GM18873 (cell line): ENCODE data around the gene TMEM255B.

ENCODE experiments used
- ATAC-seq: cut with Tn5 transposase; IDR thresholded peaks from one replicate; pipeline ENCODE4 v1.9.1; 2021; ENCODE audit warnings: mild to moderate bottlenecking, moderate library complexity, moderate number of reproducible peaks; ENCODE audit not compliant: unreplicated experiment, low FRiP score

Gene TMEM255B

DNA sequence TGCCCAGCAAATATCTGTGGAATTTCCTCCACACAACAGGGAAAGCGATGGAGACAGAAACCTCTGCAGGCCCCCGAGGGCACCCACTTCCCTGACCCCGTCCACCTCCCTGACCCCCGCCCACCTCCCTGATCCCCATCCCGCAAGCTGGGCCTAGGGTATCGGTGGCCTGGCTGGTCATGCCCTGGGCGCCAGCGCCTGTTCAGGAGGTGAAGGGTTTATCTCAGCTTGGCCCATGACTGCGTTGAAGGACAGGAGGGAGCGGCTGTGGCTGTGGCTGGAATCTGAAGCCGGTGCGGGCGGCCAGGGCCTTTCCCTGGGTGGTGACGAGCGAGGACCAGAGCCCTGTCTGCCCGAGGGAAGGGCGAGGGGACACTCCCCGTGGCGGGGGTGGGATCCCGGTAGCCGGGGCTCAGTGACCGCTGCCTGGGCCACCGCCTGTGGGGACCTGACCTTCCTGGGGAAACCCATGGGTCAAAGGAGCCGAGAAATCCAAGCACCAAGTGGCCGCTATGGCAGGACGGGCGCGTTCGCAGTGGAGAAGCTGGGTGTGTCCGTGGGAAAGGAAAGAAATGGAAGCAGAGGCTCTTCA is 84.1 kb downstream of the TMEM255B start:
- ATAC-seq = no peak

DNA sequence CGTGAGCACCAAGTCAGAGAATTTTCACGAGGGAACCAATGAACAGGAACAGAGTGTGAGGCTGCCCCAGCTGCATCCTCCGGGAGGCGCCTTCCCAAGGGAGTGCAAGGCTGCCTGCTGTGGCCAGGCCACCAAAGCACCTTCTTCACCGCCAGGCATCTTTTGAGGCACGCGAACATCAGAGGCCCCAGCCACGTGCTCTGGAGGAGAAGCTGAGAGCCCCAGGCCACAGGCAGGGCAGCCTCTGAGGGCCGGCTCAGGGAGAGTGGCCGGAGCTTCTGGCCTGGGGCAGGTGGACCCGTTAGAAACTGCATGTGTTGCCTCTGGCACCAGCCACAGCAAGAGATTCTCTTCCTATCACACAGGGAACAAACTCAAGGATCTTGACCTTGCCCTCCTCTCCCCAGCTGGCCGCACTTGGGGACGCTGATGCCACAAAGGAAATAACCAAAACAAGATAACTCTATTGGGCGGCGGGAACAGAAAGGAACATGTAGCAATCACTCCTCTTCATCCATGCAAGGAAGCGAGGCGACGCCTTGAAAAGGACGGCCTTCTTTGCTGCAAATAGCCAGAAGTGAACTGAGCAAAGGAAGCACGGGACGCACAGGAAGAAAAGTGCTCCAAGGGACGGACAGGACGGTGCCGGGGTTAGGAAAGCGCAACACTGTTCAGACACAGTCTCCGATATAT is 85.0 kb downstream of the TMEM255B start:
- ATAC-seq = no peak

DNA sequence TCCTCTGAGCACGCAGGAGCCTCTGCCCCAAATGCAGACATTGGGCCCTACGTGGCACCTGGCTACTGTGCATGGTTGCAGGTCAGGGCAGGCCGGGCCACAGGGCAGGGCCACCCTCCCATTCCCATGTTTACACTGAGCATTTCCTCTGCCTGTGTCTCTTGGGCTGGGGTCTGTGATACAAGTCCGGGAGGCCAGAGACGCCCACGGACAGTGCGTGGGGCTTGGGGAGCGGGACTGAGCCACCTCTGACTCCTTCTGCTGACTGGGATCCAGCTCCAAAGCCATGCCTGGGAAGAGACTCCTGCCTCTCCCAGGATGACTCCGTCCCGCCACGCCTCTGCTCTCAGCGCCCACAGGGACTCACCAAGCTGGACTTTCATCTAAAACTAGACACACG is 86.0 kb downstream of the TMEM255B start:
- ATAC-seq = no peak

DNA sequence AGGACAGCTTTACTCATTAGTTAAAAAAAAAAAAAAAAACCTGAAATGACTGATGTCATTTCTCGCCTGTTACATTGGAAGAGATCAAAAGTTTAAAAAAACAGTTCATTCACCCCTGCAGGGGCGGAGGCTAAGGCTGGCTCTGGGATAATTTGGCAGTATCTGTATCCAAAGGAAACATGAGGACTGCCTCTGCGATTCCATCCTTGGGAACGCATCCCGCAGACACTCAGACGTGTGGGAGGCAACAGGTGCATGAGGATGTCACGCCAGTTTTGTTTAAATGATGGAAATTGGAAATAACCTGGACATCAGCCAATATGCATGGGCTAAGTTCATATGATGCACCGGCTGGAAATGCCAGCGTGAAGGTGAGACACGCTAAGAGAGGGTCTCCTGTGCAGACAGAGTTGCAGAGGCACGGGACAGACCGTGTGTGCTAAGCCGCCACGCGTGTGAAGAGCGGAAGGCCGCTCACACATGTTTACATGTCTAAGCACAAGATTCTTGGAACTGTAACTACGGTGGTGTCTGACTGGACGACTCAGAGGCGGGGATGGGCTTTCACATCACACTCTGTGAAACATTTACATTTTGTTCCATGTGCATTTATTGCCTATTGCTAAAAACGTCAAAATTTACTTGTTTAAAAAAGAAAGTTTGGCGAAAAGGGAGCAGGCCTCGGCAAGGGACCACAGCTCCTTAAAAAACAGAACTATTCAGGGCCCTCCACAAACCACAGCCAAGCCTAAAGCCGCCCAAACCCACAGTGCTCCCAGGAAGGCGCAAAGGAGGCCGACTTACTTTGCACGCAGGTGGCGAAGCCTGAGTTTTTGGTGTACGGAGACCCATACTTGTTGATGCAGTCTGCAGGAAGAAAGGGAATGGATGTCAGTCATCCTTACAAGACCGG is 87.0 kb downstream of the TMEM255B start:
- ATAC-seq = no peak

DNA sequence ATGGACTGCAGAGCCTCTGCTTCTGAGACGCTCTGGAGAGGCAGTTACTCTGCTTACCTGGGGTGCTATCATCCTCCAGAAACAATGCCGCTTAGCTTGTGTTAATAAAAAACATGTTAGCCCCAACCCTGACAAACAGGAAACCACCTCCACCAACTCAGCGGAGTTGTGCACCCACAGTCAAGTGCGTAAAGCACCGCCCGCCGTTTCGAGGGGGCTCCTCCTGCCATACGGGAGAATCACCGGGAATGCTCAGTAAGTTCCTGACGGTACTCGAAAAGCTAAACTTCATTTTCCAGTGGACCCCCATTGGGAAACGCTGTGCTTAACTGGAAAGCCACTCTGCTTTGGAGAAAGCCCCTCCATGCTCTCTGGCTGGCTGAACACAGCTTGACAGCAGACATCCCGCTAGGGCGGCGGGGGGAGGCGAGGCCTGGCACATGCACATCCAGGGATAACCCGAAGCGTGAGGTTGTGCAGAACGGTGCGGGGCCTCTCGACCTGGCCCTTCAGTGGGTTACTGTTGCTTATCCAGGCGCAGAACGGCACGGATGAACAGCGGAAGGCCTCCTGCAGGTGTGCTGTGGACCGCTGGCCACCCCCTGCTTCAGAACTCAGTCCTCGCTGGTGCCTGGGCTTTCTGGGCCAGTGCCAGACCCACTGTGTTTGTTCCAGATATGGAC is 87.8 kb downstream of the TMEM255B start:
- no peak for ATAC-seq

DNA sequence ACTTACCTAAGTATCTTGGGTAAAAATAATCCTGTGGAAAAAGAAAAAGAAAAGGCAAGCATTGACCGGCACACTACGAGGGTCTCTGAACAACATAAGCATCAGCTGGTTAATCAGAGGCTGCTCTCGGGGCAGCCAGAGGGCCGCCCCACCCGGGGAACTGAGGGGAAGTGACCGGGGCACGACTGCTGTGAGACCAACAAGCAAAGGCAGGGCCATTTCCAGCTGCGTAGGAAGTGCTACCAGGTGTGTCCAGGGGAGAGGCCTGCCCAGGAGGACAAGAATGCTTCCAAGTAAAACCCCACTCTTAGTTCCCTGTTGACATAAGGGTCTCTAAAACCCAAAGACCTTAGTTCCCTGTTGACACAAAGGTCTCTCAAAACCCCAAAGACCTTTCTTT is 89.0 kb downstream of the TMEM255B start:
- no peak for ATAC-seq

DNA sequence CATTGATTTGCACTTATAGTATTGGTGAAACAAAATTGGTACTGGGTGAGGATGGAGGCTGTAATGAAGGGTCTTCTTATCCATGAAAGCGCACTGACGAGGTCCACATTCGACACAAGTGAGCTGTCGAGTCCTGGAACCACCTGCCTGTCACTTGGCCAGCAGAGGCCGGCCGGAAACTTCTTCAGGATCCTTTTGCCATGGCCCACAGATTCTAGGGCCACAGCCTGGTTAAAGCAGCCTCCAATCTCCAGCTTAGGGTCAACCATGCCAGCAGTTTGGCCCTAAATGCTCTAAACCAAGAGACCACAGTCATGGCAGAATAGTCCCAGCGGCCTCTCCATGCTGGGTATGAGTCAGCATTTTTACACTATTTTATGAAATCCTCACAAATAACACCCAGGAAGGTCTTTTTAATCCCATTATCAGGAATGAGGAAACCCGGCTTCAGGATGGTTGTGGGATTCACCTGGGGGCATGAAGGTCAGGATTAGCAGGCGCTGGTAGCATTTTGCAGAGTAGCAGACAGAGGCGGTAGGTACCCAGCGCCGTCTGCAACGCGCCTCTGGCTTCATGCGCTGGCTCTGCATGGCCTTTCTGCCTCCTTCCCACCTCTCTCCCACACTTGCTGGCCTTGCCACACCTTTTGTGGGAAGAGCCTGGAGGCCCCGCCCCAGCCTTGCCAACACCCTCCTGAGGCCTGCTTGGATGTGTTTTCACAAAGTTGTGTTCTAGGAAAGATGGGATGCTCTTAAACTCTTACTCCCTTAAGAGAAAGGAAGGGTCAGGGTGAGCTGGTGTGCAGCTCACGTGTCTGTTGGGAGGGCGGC is 89.6 kb downstream of the TMEM255B start:
- no peak for ATAC-seq

DNA sequence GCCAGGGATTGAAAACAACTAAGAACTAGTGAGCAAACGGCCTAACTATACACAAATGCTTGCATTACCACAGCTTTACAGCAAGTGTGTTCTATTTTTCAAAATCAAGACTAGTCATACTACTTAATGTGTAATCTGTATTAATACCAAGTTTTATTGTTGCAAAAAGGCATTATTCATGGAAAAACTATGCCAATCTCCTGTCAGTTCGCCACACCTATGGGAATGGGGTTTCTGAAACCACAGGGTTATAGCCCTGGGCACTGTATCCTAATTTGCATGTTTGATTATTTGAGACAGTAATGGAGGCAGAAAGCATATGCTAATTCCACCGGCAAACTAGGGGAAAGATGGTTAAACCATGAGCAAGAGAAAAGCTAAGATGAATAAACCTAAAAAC is 90.5 kb downstream of the TMEM255B start:
- no peak for ATAC-seq

DNA sequence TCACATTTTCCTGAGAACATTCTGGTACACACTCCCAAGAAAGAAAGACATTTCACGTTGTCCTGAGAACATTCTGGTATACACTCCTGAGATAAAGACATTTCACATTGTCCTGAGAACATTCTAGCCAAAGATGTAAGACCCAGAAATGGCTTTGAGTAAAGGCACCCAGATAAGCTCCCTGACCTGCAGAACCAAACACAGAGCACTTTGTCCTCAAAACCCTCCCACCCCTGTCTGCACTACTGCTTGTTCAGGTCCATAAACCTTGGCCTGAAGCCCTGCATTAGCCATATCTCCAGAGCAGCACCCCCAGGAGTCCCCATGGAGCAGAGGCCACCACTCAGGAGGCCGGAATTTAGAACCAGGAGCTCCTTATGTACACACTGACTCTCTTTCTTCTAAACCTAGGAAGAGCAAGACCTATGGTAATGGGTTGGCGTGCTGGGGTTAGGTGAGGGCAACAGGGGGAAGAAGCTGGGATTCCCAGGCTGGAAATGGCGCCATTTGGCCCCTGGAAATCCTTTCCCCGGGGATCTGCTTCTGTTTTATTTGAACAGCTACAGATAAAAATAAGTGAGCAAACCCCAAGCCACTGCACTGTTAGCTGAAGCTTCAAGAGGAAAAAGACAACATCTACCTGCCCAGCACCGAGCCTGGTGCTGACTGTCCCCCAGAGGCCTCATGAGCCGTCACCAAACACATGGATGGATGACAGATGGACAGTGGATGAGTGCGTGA is 91.1 kb downstream of the TMEM255B start:
- ATAC-seq = no peak

DNA sequence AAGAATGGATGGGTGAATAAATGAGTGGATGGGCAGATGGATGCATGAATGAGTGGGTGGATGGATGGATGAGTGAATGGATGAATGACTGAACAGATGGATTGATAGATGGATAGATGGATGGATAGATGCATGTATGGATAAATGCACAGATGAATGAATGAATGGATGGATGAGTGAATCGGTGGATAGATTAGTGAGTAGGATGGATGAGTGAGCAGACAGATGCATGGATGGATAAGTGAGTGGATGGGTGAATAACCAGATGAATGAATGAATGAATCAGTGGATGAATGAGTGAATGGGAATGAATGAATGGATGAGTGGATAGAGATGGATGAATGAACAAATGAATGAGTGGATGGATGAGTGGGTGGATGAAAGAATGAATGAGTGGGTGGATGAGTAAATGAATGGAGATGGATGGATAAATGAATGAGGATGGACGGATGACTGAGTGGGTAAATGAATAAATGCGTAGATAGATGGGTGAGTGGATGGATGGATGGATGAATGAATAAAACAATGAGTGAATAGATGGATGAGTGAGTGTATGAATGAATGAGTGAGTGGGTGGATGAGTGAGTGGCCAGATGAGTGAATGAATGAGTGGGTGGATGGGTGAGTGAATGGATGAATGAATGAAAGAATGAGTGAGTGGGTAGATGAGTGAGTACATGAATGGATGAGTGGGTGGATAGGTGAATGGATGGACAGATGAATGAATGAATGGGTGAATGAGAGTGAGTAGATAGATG is 91.9 kb downstream of the TMEM255B start:
- ATAC-seq = no peak

DNA sequence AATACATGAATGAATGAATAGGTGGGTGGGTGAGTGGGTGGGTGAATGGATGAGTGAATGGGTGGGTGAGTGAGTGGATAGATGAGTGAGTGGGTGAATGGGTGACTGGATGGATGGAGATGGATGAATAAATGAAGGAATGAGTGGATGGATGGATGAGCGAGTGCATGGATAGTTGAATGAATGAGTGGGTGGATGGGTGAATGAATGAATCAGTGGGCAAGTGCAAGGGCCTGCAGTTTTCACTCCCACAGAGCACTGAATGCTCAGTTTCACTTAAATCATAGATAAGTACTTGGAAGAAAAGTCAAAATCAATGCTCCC is 92.4 kb downstream of the TMEM255B start:
- ATAC-seq = no peak

DNA sequence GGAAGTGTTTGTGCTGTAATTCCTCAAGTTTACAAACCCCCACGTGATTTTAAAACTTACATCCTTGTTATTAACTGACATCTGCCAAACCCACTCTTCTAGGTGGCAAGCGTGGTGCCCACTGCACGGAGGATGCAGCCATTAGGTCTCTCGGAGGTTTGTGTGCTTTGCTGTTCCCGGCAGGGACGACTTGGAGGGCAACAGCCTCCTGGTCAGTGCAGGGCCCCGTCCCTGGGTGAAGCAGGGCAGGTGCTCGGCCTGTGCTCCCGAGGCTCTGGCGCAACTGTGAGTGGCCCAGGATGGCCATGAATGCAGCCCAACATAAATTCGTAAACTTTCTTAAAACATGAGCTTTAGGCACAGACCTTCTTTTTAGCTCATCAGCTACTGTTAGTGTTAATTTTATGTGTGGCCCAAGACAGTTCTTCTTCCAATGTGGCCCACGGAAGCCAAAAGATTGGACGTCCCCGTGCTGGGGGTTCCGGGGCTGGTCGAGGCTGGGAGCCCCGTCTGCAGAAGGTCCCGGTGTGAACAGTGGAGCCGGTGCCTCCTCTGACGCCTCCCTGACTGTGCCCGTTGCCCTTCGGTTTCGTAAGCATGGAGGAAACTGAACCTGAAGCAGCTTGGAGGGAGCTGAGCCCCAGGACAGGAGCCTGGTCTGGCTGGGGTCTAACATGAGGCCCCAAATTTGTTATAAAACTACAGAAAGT is 93.0 kb downstream of the TMEM255B start:
- no peak for ATAC-seq

DNA sequence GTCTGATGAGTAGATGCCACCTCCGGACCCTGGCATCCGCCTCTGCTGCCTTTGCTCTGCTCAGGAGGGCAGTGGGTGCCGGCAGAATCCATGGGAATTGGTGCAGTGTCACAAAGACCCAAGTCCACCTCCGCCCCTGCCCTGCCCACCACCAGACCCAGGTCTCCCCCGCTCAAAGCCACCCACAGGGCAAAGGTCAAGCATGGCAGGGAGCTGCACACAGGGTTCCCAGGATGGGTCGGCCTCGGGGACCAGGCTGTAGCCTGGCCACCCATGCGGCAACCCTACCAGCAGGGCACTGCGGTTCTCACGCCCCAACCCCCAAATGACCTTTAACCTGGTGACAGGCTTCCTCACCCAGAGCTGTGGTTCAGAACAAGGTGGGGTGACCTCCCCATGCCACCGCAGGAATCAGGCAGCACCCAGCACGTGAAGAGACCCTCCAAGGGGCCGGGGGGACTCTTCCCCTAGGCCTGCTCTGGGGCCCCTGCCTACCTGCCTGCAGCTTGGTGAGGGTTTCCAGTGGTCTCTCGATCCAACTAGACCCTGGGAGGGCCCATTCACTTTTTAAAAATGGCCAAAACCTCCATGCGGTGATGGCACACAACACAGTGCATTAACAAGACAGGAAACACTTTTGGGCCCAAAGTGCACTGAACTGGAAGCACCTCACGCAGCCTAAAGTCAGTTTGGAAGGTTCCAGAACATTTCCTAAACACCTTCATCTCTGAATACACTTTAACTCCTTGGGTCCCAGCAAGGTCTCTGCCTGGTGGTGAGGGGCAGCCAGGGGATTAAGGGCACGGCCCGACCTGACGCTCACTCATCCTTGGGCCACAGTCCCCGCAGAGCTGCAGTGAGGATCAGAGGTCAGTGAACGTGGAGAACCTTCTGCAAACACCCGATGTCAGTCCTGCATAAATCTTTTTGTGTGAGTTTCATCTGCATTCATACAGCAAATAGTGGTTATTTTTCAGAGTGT is 93.8 kb downstream of the TMEM255B start:
- no peak for ATAC-seq

DNA sequence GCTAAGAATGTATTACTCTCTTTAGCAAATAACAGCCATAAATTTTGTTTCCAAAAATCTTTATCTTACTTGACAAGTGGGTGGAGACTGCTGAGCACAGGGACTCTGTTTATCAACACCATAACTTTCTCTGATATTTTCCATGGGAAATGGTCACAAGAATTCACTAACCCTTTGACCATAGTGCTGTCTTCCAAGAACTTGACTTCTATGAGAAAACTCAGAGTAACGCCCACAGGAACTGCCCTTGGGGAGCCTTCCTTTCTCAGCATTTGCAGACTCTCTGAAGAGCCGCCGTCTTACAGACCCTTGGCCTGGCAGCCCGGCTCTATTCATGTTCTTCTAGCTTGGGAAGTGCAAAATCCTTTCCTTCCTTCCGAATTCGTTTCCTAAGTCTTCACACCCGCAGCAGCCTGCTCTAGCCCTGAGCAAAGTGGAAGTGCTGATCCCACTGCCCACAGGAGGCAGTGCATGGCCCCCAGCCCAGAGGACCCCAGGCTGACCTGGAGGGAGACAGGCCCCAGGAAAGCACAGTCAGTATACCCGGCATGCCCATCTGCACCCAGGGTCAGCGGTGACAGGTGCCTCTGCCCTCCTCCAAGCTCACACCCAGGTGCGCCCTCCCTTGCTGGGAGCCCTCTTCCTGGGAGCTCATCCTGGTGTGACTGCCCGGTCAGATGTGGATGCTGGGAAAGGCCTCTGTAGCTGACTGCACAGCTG is 94.7 kb downstream of the TMEM255B start:
- ATAC-seq = no peak

DNA sequence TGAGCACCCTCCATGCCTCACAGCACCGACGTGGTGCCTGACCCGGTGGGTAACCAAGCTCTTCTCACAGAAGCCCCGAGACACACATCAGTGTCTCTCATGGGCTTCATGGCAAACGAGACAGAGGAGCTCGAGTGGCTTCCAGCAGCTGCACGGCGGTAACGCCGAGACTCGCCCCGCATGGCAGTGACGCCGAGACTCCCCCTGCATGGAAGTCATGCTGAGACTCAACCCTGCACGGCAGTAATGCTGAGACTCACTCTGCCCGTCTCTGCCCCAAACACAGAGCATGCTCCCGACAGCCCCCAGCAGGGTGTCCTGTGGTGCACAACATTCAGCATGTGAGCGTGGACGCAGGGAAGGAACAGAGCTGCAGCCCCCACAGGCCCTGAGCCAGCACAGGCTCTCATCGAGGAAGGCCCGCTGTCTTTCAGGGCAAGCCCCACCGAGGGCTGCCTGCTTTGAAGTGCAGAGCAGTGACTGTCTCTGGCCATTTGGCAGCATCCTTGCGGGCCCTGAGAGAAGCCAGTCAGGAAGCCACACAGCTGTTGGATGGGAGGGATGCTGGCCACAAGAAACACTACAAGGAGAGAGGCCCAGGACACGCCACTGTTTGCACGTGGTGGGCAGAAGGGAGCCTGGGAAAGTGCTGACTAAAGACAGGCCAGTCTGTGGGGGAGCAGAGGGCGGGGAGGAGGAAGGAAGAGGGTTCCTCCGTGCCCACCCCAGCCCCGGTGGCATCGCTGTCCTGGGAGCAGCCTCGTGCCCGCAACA is 95.4 kb downstream of the TMEM255B start:
- no peak for ATAC-seq
